Ishikawa (cell line): ENCODE measurements around the gene GNPDA1.
A peak's percentile ranks its signal among the peaks of the same experiment; 100 is the strongest.

Source experiments
- CEBPB ChIP-seq: IDR thresholded peaks from 2 replicates; pipeline ENCODE4 v1.6.1; 2012
- CREB1 ChIP-seq: IDR thresholded peaks from 2 replicates; pipeline ENCODE4 v1.6.1; 2012; ENCODE audit warnings: low read depth
- EGR1 ChIP-seq: IDR thresholded peaks from 2 replicates; pipeline ENCODE4 v1.6.1; 2012
- EP300 ChIP-seq: IDR thresholded peaks from 2 replicates; pipeline ENCODE4 v1.6.1; 2012; ENCODE audit warnings: borderline replicate concordance
- FOXM1 ChIP-seq: IDR thresholded peaks from 2 replicates; pipeline ENCODE4 v1.6.1; 2012; ENCODE audit warnings: low read depth, borderline replicate concordance
- NFIC ChIP-seq: IDR thresholded peaks from 2 replicates; pipeline ENCODE4 v1.6.1; 2012
- RAD21 ChIP-seq: IDR thresholded peaks from 2 replicates; pipeline ENCODE4 v1.6.1; 2012; ENCODE audit warnings: low read depth
- TAF1 ChIP-seq: IDR thresholded peaks from 2 replicates; pipeline ENCODE4 v1.6.1; 2012; ENCODE audit warnings: low read depth, mild to moderate bottlenecking
- TCF12 ChIP-seq: IDR thresholded peaks from 2 replicates; pipeline ENCODE4 v1.6.1; 2012; ENCODE audit warnings: low read depth
- TEAD4 ChIP-seq: IDR thresholded peaks from 2 replicates; pipeline ENCODE4 v1.6.1; 2012
- YY1 ChIP-seq: IDR thresholded peaks from 2 replicates; pipeline ENCODE4 v1.6.1; 2012; ENCODE audit warnings: low read depth
- ZBTB7A ChIP-seq: IDR thresholded peaks from 2 replicates; pipeline ENCODE4 v1.6.1; 2012; ENCODE audit warnings: low read depth
- TF ChIP-seq, protein P1 (sequence below): IDR thresholded peaks from 2 replicates; pipeline ENCODE4 v1.6.1; 2012; ENCODE audit warnings: low read depth, mild to moderate bottlenecking
- TF ChIP-seq, protein P2 (sequence below): IDR thresholded peaks from 2 replicates; pipeline ENCODE4 v1.6.1; 2012
- TF ChIP-seq, protein P3 (sequence below): IDR thresholded peaks from 2 replicates; pipeline ENCODE4 v1.6.1; 2012

The GNPDA1 gene

DNA sequence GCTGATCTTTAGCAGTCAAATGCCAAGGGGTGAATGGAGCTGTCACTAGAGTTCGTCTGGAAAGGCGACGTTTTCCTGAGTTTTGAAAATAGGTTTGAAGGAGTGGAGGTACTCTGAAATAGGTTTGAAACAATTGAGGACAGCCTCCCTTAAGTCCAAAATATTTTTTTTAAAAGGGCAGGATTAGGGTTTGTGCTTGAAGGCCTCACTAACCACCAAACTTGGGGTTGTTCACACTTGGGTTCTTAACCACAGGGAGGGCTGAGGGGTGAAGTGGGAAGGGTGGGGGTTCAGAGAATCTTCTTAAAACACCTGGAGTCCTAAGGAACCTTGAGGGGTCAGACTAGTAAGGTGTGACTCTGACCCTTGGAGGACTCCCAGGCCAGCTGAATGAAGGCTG, 51.4 kb downstream of the GNPDA1 start:
- no peak for TF ChIP-seq CEBPB
- TF ChIP-seq, protein P1, sequence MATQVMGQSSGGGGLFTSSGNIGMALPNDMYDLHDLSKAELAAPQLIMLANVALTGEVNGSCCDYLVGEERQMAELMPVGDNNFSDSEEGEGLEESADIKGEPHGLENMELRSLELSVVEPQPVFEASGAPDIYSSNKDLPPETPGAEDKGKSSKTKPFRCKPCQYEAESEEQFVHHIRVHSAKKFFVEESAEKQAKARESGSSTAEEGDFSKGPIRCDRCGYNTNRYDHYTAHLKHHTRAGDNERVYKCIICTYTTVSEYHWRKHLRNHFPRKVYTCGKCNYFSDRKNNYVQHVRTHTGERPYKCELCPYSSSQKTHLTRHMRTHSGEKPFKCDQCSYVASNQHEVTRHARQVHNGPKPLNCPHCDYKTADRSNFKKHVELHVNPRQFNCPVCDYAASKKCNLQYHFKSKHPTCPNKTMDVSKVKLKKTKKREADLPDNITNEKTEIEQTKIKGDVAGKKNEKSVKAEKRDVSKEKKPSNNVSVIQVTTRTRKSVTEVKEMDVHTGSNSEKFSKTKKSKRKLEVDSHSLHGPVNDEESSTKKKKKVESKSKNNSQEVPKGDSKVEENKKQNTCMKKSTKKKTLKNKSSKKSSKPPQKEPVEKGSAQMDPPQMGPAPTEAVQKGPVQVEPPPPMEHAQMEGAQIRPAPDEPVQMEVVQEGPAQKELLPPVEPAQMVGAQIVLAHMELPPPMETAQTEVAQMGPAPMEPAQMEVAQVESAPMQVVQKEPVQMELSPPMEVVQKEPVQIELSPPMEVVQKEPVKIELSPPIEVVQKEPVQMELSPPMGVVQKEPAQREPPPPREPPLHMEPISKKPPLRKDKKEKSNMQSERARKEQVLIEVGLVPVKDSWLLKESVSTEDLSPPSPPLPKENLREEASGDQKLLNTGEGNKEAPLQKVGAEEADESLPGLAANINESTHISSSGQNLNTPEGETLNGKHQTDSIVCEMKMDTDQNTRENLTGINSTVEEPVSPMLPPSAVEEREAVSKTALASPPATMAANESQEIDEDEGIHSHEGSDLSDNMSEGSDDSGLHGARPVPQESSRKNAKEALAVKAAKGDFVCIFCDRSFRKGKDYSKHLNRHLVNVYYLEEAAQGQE = no peak
- no peak for TF ChIP-seq TAF1
- TF ChIP-seq ZBTB7A = no peak
- TF ChIP-seq NFIC = no peak
- TF ChIP-seq FOXM1 = no peak
- TF ChIP-seq EP300 = no peak

DNA sequence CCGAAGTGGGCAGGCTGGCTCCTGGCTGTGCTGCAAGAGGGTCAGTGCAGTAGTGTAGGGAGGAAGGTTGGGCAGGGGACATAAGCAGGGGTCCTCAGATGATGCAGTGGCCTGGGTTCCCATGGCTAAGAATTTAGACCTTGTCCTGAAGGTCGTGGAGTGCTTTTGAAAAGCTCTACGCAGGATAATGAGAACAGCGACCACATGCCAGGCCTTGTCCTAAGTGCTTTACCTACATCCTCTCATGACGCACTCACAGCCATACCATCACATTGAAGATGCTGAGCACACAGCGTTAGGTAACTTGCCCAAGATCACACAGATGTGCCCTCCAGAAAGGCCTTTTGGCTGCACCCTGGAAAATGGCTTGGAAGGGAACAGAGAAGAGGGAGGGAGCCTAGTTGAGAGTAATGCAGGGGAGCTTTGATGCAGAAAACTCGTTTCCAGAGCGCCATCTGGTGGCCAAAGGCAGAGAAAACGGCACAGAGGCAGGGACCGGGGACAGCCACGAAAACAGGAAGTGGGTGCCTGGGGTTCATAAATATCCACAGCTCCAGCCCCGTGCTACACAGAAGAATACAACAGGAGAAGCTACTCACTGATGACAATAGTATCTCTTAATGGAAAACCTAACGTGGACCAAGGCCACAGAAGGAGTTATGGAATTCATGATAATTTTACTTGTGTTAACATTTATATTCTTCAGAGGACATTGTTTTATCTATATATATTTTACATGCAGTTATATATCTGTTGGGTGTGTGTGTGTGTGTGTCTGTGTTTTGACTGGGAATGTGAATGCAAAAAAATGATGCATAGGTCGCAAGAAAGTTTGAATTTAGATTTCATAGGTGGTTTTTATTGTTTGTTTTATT, 52.1 kb downstream of the GNPDA1 start:
- TF ChIP-seq, protein P2, sequence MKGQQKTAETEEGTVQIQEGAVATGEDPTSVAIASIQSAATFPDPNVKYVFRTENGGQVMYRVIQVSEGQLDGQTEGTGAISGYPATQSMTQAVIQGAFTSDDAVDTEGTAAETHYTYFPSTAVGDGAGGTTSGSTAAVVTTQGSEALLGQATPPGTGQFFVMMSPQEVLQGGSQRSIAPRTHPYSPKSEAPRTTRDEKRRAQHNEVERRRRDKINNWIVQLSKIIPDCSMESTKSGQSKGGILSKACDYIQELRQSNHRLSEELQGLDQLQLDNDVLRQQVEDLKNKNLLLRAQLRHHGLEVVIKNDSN = no peak
- TF ChIP-seq YY1 (no peak), RAD21 (peak; percentile 91)
- TF ChIP-seq, protein P3, sequence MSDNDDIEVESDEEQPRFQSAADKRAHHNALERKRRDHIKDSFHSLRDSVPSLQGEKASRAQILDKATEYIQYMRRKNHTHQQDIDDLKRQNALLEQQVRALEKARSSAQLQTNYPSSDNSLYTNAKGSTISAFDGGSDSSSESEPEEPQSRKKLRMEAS = no peak

DNA sequence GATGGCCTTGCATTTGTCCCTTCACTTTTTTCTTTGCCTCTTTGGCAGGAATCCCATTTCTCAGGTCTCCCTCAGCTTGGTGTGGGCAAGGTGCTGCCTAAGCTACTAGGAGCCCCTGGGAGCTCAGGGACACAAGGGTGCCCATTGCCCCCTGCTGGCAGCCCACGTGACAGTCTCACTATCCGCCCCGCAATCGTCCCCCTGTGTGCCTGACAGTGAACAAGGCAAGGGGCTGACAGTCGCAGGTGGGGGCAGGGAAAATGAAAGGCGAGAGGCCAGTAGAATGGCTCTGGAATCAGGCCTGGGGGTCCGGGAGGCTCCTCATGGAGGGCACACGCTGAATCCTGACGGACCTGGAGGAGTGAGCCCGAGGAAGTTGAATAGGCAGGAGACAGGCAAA, 52.8 kb downstream of the GNPDA1 start:
- TF ChIP-seq YY1 = no peak
- peak; percentile 14; the same call in 1 of the 2 replicates for TF ChIP-seq RAD21

DNA sequence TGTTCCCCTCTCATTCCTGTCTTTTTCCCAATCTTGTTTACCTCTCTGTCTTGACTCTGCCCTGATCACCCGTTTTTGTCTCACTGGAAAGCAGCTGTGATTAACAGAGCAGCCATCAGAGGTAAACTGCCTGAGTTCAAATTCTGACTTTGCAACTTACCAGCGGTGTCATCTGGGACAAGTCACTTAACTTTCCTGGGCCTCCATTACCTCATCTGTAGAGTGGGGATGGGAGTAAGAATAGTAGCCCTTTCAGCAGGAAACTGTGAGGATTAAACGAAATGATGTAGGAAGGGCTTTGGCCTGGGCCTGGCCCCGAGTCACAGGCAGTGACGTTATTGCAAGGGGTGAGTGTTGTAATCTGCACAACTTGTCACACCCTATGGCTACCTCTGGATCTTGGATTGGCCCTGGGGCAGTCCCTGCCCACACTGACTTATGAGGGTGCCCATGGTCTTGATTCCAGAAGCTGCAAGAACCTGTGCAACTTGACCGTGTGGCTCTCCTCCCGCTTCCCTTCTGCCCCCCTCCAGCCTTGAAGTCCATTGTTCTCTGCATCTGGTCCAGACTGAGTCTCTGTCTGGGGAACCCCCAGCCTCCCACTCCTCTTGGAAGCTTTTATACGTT, 54.2 kb downstream of the GNPDA1 start:
- TF ChIP-seq EGR1 = no peak
- TF ChIP-seq FOXM1 = no peak
- TF ChIP-seq EP300 = no peak
- TF ChIP-seq, protein P2 = no peak
- no peak for TF ChIP-seq ZBTB7A
- TF ChIP-seq TAF1 = no peak
- TF ChIP-seq, protein P1 = no peak
- TF ChIP-seq, protein P3 = no peak
- no peak for TF ChIP-seq CEBPB
- TF ChIP-seq NFIC = no peak
- TF ChIP-seq TCF12 = no peak
- no peak for TF ChIP-seq CREB1
- TF ChIP-seq YY1 = no peak
- TF ChIP-seq RAD21 = no peak
- TF ChIP-seq TEAD4 = no peak

DNA sequence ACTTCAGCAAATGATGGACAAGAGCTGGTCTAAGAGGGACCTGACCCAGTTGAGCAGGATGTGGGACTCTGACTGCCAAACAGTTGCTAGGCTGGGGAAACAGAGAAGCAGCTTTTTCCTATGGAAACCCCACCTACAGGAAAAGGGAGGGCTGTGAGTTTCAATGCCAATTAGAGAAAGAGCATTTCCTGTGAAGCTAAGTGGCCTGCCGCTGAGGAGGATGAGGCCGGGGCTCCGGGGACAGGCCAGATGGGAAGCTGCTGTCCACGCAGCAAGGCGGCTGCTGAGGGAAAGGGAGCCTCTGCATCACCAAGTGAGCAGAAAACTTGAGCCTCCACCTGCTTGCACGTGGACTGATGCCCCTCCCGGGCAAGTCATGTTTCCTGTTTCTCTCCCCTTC, 54.7 kb downstream of the GNPDA1 start, which contains the start of gene PCDH12:
TSS of gene PCDH12 (minus strand) at position 90 of the 400 bp plus-strand sequence. CDS start 351 bp downstream, outside the sequence.
- TF ChIP-seq RAD21 (no peak), CREB1 (no peak), FOXM1 (no peak), EP300 (no peak)

DNA sequence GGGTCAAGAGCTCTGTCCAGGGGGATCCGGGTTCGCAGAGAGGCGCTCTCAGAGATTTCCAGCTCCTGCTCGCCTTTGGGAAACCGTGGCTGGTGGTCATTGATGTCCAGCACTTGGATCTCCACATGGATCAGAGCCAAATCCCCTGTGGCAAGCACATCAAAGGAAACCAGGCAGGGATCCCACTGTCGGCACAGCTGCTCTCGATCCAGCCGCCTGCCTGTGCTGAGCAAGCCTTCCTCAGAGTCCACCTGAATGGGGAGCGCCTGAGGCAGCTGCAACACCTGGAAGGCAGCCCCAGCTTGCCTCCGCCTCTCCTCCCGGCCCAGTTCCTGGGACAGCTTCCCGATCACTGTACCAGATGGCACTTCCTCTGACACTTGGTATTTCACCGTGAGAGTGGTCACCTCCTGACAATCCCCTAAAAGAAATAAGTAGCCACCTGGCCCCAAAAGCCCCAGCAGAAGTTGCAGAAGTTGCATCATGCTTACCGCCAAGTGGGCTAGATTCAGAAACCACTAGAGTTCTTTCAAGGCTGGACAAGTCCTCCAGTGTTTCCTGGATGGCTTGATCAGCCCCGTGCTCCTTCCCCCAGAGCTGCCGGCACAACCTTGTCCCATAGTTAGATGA, 55.3 kb downstream of the GNPDA1 start:
- TF ChIP-seq NFIC (no peak), TAF1 (no peak), TCF12 (no peak), EGR1 (no peak), TEAD4 (no peak), RAD21 (no peak), FOXM1 (no peak), CEBPB (no peak), CREB1 (no peak), YY1 (no peak), ZBTB7A (no peak)
- TF ChIP-seq, protein P2 = no peak
- TF ChIP-seq, protein P3 = no peak
- TF ChIP-seq, protein P1 = no peak
